SK-N-SH treated with all-trans-retinoic acid at 6 μM for 48 hours (cell line): ENCODE results near the gene CD300LF.

Experiments
- ATAC-seq: fragments of 200-7000 bp; cut with Tn5 transposase; 3 replicates; pipeline ENCODE4 v1.9.1; 2020; ENCODE audit warnings: mild to moderate bottlenecking, moderate library complexity
- ARNTL ChIP-seq: fragments of 450-650 bp; formaldehyde crosslinking; IDR thresholded peaks from 2 replicates; pipeline ENCODE4 v1.5.0; 2020; ENCODE audit warnings: low read depth, mild to moderate bottlenecking, moderate library complexity, borderline replicate concordance
- BACH2 ChIP-seq: fragments of 250-450 bp; sonication (Bioruptor Pico); IDR thresholded peaks from 2 replicates; pipeline ENCODE4 v1.9.0; 2021; ENCODE audit warnings: mild to moderate bottlenecking, borderline replicate concordance
- CSDC2 ChIP-seq: fragments of 250-450 bp; sonication (Bioruptor Pico); IDR thresholded peaks from 2 replicates; pipeline ENCODE4 v1.5.0; 2020; ENCODE audit warnings: mild to moderate bottlenecking, moderate library complexity
- ESRRG ChIP-seq: fragments of 250-450 bp; sonication (Bioruptor Pico); IDR thresholded peaks from 2 replicates; pipeline ENCODE4 v1.6.1; 2021; ENCODE audit warnings: mild to moderate bottlenecking
- GLIS3 ChIP-seq: fragments of 250-450 bp; sonication (Bioruptor Pico); IDR thresholded peaks from 2 replicates; pipeline ENCODE4 v1.5.0; 2020; ENCODE audit warnings: mild to moderate bottlenecking, moderate library complexity
- ISL1 ChIP-seq: fragments of 250-450 bp; sonication (Bioruptor Pico); IDR thresholded peaks from 2 replicates; pipeline ENCODE4 v2.1.2; 2022; ENCODE audit warnings: mild to moderate bottlenecking, moderate library complexity
- OSR1 ChIP-seq: fragments of 250-450 bp; sonication (Bioruptor Pico); IDR thresholded peaks from 2 replicates; pipeline ENCODE4 v1.8.0; 2022; ENCODE audit warnings: moderate library complexity, mild to moderate bottlenecking, inconsistent platforms
- PPARA ChIP-seq: fragments of 250-450 bp; sonication (Bioruptor Pico); IDR thresholded peaks from 2 replicates; pipeline ENCODE4 v1.5.0; 2020; ENCODE audit warnings: mild to moderate bottlenecking, borderline replicate concordance
- SNAI2 ChIP-seq: fragments of 250-450 bp; sonication (Bioruptor Pico); IDR thresholded peaks from 2 replicates; pipeline ENCODE4 v1.5.0; 2020; ENCODE audit warnings: mild to moderate bottlenecking, moderate library complexity
- TOX ChIP-seq: fragments of 250-450 bp; sonication (Bioruptor Pico); IDR thresholded peaks from 2 replicates; pipeline ENCODE4 v1.8.0; 2021; ENCODE audit warnings: mild to moderate bottlenecking, moderate library complexity, borderline replicate concordance
- ZC3H10 ChIP-seq: fragments of 250-450 bp; sonication (Bioruptor Pico); IDR thresholded peaks from 2 replicates; pipeline ENCODE4 v1.5.1; 2021; ENCODE audit warnings: mild to moderate bottlenecking, moderate library complexity
- ZFP3 ChIP-seq: fragments of 250-450 bp; sonication (Bioruptor Pico); IDR thresholded peaks from 2 replicates; pipeline ENCODE4 v1.5.0; 2020; ENCODE audit warnings: mild to moderate bottlenecking, moderate library complexity
- ZNF565 ChIP-seq: fragments of 450-650 bp; formaldehyde crosslinking; conservative IDR thresholded peaks from 2 replicates; pipeline ENCODE4 v1.5.0; 2020; ENCODE audit warnings: low read depth, mild to moderate bottlenecking, moderate library complexity
- ZNF8 ChIP-seq: fragments of 450-650 bp; formaldehyde crosslinking; IDR thresholded peaks from 2 replicates; pipeline ENCODE4 v1.5.0; 2020; ENCODE audit warnings: mild to moderate bottlenecking, moderate library complexity
- TF ChIP-seq, protein P1 (sequence below): fragments of 250-450 bp; sonication (Bioruptor Pico); IDR thresholded peaks from 2 replicates; pipeline ENCODE4 v1.8.0; 2021; ENCODE audit warnings: low read depth, mild to moderate bottlenecking, moderate library complexity, borderline replicate concordance
- TF ChIP-seq, protein P2 (sequence below): fragments of 250-450 bp; sonication (Bioruptor Pico); IDR thresholded peaks from 2 replicates; pipeline ENCODE4 v1.5.0; 2020; ENCODE audit warnings: mild to moderate bottlenecking, moderate library complexity
- TF ChIP-seq, protein P3 (sequence below): fragments of 250-450 bp; sonication (Bioruptor Pico); IDR thresholded peaks from 2 replicates; pipeline ENCODE4 v1.5.1; 2020; ENCODE audit warnings: low read depth, mild to moderate bottlenecking, moderate library complexity
- TF ChIP-seq, protein P4 (sequence below): fragments of 250-450 bp; sonication (Bioruptor Pico); IDR thresholded peaks from 2 replicates; pipeline ENCODE4 v1.8.0; 2020; ENCODE audit warnings: mild to moderate bottlenecking, moderate library complexity, borderline replicate concordance
- TF ChIP-seq, protein P5 (sequence below): fragments of 250-450 bp; sonication (Bioruptor Pico); IDR thresholded peaks from 2 replicates; pipeline ENCODE4 v1.5.1; 2021; ENCODE audit warnings: mild to moderate bottlenecking, moderate library complexity

CD300LF gene

DNA sequence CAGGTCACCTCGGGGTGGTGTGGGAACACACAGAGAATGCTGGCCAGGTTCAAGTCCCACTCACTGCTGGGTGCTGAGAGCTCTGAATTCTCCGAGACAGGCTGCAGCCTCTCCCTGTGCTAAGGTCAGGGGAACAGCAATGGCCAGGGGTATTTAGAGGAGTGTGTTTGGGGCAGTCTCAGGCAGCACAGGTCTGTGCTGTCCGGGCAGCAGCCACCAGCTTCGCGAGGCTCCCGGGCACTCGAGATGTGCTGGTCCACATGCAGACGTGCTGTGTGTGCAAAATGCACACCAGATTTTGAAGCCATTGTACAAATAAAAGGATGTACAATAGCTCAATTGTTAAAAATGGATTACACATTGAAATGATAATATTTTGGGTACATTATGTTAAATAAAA, 42.8 kb upstream of the CD300LF start:
- ATAC-seq: no peak
- TF ChIP-seq, protein P1, sequence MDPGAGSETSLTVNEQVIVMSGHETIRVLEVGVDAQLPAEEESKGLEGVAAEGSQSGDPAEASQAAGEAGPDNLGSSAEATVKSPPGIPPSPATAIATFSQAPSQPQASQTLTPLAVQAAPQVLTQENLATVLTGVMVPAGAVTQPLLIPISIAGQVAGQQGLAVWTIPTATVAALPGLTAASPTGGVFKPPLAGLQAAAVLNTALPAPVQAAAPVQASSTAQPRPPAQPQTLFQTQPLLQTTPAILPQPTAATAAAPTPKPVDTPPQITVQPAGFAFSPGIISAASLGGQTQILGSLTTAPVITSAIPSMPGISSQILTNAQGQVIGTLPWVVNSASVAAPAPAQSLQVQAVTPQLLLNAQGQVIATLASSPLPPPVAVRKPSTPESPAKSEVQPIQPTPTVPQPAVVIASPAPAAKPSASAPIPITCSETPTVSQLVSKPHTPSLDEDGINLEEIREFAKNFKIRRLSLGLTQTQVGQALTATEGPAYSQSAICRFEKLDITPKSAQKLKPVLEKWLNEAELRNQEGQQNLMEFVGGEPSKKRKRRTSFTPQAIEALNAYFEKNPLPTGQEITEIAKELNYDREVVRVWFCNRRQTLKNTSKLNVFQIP (CRISPR knock-in tag): no peak
- TF ChIP-seq ZC3H10 (no peak), OSR1 (CRISPR knock-in tag) (no peak), ISL1 (CRISPR knock-in tag) (no peak)
- TF ChIP-seq, protein P2, sequence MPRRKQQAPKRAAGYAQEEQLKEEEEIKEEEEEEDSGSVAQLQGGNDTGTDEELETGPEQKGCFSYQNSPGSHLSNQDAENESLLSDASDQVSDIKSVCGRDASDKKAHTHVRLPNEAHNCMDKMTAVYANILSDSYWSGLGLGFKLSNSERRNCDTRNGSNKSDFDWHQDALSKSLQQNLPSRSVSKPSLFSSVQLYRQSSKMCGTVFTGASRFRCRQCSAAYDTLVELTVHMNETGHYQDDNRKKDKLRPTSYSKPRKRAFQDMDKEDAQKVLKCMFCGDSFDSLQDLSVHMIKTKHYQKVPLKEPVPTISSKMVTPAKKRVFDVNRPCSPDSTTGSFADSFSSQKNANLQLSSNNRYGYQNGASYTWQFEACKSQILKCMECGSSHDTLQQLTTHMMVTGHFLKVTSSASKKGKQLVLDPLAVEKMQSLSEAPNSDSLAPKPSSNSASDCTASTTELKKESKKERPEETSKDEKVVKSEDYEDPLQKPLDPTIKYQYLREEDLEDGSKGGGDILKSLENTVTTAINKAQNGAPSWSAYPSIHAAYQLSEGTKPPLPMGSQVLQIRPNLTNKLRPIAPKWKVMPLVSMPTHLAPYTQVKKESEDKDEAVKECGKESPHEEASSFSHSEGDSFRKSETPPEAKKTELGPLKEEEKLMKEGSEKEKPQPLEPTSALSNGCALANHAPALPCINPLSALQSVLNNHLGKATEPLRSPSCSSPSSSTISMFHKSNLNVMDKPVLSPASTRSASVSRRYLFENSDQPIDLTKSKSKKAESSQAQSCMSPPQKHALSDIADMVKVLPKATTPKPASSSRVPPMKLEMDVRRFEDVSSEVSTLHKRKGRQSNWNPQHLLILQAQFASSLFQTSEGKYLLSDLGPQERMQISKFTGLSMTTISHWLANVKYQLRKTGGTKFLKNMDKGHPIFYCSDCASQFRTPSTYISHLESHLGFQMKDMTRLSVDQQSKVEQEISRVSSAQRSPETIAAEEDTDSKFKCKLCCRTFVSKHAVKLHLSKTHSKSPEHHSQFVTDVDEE: no peak

DNA sequence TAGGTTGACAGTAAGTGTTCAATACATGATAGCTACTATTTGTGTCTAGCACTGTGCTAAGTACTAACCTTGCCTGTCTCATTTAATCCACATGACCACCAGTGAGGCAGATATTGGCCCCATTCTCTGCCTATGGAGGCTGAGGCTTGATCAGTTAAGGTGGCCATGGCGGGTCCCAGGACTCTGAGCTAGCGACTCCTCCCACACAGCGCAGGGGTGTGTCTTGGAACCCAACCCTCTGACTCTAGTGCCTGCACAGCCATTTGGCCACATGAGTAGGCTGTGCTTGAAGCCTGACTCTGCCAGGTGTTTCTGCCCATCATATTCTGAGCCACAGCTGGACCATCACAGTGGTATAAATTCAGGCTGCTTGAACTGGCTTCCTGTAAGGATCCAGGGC, 42.1 kb upstream of the CD300LF start:
- no peak for ATAC-seq
- TF ChIP-seq SNAI2 (CRISPR knock-in tag) (no peak), ZNF565 (CRISPR knock-in tag) (no peak), ZFP3 (CRISPR knock-in tag) (no peak), ZC3H10 (no peak), PPARA (CRISPR knock-in tag) (no peak), OSR1 (CRISPR knock-in tag) (no peak), ZNF8 (CRISPR knock-in tag) (no peak), ISL1 (CRISPR knock-in tag) (no peak), ESRRG (no peak), GLIS3 (CRISPR knock-in tag) (no peak), BACH2 (no peak), CSDC2 (no peak), ARNTL (CRISPR knock-in tag) (no peak), TOX (CRISPR knock-in tag) (no peak)
- TF ChIP-seq, protein P3, sequence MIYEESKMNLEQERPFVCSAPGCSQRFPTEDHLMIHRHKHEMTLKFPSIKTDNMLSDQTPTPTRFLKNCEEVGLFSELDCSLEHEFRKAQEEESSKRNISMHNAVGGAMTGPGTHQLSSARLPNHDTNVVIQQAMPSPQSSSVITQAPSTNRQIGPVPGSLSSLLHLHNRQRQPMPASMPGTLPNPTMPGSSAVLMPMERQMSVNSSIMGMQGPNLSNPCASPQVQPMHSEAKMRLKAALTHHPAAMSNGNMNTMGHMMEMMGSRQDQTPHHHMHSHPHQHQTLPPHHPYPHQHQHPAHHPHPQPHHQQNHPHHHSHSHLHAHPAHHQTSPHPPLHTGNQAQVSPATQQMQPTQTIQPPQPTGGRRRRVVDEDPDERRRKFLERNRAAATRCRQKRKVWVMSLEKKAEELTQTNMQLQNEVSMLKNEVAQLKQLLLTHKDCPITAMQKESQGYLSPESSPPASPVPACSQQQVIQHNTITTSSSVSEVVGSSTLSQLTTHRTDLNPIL (CRISPR knock-in tag): no peak
- TF ChIP-seq, protein P4, sequence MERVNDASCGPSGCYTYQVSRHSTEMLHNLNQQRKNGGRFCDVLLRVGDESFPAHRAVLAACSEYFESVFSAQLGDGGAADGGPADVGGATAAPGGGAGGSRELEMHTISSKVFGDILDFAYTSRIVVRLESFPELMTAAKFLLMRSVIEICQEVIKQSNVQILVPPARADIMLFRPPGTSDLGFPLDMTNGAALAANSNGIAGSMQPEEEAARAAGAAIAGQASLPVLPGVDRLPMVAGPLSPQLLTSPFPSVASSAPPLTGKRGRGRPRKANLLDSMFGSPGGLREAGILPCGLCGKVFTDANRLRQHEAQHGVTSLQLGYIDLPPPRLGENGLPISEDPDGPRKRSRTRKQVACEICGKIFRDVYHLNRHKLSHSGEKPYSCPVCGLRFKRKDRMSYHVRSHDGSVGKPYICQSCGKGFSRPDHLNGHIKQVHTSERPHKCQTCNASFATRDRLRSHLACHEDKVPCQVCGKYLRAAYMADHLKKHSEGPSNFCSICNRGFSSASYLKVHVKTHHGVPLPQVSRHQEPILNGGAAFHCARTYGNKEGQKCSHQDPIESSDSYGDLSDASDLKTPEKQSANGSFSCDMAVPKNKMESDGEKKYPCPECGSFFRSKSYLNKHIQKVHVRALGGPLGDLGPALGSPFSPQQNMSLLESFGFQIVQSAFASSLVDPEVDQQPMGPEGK (CRISPR knock-in tag): no peak
- TF ChIP-seq, protein P1 (CRISPR knock-in tag): no peak
- TF ChIP-seq, protein P5, sequence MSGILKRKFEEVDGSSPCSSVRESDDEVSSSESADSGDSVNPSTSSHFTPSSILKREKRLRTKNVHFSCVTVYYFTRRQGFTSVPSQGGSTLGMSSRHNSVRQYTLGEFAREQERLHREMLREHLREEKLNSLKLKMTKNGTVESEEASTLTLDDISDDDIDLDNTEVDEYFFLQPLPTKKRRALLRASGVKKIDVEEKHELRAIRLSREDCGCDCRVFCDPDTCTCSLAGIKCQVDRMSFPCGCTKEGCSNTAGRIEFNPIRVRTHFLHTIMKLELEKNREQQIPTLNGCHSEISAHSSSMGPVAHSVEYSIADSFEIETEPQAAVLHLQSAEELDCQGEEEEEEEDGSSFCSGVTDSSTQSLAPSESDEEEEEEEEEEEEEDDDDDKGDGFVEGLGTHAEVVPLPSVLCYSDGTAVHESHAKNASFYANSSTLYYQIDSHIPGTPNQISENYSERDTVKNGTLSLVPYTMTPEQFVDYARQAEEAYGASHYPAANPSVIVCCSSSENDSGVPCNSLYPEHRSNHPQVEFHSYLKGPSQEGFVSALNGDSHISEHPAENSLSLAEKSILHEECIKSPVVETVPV: no peak
- TF ChIP-seq, protein P2: no peak
